ENCODE data around the gene TRIP13. TPM values are rescaled to one million over a fixed set of nuclear protein-coding genes. Genes with fewer than 3 reads are reported as not detected.
"Not testable (repeated sequence)": the region's sequence is repeated elsewhere in the genome, so short reads cannot be mapped to it uniquely, and the experiment has no call there.

The TRIP13 gene
- polyA plus RNA-seq, 3 donors, result 13.1 to 17.4 (median 13.6) TPM

DNA sequence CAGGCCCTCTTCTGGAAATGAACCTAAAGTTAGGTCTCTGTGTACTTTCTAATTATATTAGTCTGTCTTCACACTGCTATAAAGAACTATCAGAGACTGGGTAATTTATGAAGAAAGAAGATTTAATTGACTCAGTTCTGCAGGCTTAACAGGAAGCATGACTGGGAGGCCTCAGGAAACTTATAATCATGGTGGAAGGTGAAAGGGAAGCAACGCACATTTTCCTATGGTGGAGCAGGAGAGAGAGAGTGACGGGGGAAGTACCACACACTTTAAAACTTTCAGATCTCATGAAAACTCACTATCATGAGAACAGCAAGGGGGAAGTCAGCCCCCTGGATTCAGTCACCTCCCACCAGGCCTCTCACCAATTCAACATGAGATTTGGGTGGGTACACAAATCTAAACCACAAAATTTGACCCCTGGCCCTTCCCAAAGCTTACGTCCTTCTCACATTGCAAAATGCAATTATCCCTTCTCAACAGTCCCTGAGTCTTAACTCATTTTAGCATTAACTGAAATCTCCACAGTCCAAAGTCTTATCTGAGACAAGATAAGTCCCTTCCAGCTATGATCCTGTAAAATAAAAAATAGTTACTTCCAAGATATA lies 40.7 kb downstream of the TRIP13 start:
- no peak for DNase-seq

DNA sequence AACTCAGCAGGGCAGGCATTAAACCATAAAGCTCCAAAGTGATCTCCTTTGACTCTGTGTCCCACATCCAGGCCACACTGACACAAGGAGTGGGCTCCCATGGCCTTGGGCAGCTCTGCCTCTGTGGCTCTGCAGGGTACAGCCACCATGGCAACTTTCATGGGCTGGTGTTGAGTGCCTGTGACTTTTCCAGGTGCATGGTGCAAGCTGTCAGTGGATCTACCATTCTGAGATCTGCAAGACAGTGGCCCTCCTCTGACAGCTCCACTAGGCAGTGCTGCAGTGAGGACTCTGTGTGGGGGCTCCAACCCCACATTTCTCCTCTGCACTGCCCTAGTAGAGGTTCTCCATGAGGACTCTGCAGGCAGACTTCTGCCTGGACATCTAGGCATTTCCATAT lies 41.3 kb downstream of the TRIP13 start:
- not testable (repeated sequence) for DNase-seq

GRCh38 chr5:934381-934967 lies 41.8 kb downstream of the TRIP13 start:
- not testable (repeated sequence) for DNase-seq

- DNase-seq, result no peak
Measured at GRCh38 chr5:935510-936084, 42.9 kb downstream of the TRIP13 start.

DNA sequence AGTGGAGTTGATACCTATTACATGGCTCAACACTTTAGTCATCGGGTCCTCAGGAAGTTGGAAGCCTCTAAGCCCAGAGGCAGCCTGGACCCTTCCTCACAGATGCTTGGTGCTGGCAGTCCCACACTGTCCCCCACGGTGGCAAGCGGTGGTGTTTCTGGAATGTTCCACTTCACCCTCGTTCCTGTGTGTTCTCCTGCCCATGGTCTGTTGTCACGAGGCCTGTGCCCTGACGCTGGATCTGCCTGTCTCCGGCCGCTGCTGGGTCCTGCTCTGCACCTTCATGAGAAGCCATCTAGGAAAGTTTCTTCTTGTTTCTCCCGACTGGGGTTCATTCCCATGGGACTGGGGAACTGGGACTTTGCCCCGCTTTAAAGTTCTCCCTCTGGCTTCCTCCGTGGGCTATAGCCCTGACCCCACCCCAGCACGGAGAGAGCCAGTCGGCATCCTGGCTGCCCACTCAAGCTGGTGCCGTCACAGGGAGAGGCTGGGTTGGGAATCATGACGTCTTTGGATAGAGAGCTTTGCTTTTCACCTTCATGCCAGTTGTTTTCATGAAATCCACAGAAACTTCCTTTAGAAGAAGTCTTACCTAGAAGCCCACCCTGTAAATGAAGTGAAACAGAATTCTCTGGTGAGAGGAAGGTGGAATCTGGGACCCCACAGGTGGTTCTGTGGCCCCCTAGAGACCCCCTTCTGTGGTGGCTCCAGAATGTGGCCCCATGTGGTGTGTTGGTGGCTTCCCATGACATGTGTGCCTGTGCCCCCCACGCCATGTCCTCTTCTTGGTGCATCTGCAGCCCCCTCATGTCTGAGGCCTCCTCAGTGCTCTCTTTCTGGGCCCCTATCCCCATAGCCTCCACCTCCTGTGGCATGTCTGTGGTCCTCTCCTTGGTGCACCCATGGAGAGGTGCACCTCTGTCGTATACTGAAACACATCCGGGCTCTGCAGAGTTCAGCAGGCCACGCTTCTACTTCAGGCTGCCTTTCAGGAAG lies 43.8 kb downstream of the TRIP13 start:
- no peak for DNase-seq

DNA sequence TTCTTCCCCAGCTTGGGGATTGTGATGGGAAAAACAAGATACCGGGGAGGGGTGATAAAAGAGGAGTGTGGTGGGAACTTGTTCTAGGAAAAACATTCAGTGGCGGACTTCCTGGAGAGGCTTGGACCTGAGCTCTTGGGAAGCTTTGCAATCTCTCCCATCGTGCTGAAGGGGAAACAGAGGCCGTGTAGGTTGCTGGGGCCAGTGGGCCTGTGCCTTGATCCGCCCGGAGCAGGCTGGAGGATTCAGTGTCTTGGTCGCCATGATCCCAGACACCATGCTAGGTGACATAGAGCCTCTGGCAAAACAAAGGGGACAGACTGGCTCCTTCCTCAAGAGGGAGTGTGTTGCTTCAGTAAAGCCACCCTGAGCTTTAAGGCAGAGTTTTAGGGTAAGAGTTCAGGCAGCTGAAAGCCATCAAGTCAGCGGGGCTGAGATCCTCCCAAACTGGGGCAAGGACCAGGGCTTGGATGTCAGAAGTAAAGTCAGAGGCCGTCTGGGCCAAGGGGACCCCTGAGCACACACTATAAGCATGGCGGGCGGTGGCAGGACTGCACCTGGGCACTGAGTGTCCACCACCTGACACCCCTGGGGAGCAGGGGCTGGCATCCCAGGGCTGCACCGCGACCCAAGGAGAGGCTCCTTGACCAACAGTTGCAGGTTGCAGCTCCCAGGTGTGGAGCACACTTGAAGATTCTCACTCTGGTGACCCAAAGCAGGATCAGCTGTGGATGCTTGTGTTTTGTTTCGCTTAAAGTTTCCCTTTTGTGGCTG lies 44.7 kb downstream of the TRIP13 start:
- no peak for DNase-seq

GRCh38 chr5:939368-939767 lies 46.7 kb downstream of the TRIP13 start:
- no peak for DNase-seq

DNA sequence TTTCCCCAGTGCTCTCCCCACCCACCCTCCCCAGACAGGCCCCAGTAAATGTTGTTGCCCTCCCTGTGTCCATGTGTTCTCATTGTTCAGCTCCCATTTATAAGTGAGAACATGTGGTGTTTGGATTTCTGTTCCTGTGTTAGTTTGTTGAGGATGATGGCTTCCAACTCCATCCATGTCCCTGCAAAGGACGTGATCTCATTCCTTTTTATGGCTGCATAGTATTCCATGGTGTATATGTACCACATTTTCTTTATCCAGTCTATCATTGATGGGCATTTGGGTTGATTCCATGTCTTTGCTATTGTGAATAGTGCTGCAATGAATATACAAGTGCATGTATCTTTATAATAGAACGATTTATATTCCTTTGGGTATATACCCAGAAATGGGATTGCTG lies 48.1 kb downstream of the TRIP13 start:
- DNase-seq, result not testable (repeated sequence)

- DNase-seq, result no peak
Measured at GRCh38 chr5:943201-943917, 50.7 kb downstream of the TRIP13 start.

DNA sequence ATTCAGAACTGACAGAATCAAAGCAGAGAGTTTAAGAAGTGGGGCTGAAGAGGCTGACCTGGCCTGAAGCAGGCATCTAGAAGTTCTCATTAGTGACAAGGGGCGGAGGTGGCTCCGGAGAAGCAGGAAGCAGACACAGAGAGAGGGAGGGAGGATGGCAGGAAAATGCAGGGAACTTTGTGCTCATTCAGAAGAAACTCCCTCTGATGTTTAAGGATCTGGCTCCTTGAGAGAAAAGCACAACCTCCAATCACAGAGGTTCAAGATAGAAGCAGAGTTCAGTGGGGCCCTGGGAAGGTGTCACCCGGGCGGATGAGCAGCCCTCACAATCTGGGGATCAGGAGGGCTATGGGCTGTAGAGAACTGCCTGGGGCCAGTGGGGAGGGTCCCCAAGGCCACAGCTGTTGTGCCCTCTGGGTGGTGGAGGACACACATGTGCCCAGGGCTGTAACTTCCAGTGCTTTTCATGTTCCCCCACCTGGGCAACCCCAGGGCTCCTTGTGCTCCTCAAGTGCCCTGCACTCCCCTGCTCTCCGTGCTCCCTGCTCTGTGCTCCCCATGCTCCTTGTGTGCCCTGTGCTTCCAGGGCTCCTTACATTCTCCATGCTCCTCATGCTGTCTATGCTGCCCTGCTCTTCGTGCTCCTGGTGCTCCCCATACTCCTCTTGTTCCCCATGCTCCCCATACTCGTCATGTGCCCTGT lies 51.4 kb downstream of the TRIP13 start:
- DNase-seq, result no peak

DNA sequence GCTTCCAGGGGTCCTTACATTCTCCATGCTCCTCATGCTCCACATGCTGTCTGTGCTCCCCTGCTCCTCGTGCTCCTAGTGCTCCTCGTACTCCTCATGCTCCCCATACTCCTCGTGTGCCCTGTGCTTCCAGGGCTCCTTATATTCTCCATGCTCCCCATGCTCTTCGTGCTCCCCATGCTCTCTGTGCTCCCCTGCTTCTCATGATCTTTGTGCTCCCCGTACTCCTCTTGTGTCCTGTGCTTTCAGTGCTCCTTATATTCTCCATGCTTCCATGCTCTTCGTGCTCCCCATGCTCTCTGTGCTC lies 51.9 kb downstream of the TRIP13 start:
- DNase-seq, result no peak

- no peak for DNase-seq
Measured at GRCh38 chr5:944992-945685, 52.5 kb downstream of the TRIP13 start.

DNA sequence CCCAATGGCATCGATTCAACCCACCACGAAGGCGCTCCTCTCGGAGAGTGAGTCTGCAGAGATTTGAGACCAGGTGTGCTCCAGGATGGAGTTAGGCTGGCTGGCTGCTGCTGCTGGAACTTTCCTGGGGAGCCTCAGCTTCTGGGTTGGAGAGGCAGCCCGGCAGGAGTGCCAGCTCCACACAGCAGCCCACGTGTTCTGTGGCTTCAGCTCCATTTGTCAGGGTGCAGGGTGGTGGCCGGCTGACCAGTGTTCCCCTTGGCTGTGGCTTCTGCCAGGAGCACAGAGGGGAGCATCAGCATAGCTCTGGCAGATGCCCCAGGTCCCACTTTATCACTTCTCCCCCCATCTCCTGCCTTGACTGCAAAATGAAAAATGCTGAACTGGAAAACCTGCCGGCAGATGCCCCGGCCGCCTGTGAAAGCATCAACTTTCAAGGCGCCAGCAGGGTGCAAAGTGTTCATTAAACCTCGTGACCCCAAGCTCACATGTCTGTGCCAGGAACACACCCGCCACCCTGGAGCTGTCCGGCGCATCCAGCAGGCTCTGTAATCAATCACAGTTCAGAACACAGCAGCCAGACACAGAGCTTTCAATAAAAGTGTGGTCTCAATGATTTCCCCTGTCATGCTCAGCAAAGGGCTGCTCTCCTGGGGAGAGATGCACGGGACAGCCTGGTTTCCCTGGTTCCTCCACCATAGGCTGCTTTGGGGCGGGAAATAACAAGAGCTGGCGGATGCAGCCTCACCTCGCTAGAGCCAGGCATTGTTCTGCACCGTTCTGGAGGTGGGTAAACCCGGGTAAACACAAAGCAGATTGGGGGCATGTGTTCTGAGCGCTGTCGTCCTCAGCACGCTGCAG lies 53.2 kb downstream of the TRIP13 start:
- no peak for DNase-seq

- DNase-seq, result no peak
Measured at GRCh38 chr5:946720-947625, 54.3 kb downstream of the TRIP13 start.

DNA sequence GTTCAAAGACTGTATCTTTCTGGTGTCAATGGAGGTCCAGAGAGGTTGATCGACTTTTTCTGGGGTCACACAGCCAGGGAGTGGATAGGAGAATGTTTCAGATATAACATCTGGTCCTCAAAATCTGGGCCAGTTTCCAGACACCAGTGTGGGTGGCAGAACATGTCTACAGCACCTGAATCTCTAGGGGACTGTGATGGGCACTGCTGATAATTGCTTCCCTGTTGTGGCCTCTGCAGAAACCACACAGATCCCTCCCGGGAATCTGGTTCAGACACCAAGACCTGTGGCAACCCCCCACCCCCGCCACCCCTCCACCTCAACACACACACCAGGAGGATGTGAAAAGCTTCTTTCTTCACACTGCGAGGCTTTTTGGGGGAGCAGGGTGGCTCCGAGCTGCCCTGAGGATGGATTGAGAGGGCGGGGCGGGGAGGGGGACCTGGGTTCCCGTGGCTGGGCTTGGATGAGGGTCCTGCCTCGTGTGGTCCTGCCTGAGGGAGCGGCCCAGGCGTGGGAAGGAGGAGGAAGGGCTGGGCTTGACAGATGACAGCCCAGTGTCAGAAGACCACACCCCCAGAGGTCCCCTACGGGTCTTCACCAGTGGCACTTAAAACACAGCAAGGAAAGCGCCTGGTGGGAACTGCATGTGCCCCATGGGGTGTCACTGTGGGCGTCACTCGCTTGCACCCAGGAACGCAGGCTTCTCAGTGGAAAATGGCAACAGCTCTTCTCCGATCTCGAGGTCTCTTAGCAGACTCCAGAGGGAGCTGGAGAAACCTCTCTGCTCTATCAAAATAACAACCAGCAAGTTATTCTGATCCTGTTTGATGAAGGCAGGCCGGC lies 55.2 kb downstream of the TRIP13 start:
- DNase-seq, result no peak

- no peak for DNase-seq
Measured at GRCh38 chr5:948472-949274, 56.0 kb downstream of the TRIP13 start.
